Fibroblast of skin of scalp (primary cell): ENCODE data around the gene GLTP.
A peak's percentile ranks its signal among the peaks of the same experiment; 100 is the strongest.
"Not testable (repeated sequence)": the region's sequence is repeated elsewhere in the genome, so short reads cannot be mapped to it uniquely, and the experiment has no call there.

Experiments used
- DNase-seq: peaks from one replicate; pipeline ENCODE4 v3.0.0-alpha.2; 2013

The GLTP gene

DNA sequence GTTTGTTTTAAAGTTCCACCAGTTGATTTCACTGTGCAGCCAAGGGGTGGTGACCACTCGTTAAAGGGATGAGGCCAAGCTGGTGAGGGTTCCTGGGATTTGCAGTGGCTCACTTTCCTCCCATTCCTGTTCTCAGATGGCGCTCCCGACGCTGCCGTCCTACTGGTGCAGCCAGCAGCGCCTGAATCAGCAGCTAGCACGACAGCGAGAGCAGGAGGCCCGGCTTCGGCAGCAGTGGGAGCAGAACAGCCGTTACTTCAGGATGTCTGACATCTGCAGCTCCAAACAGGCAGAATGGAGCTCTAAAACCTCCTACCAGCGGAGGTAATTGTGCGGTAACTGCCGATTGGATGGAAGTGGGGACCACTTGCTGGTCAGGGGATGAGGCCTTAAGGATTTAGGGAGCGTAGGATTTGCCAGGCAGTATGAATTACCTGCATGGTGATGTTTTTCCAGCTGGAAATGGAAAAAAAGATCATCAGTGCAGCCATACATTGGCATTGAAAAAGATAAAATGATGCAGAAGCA is 22.6 kb upstream of the GLTP start:
- DNase-seq: no peak

- DNase-seq: no peak
These were observed 20.6 kb upstream of the GLTP start for GRCh38 chr12:109900752-109901580.

DNA sequence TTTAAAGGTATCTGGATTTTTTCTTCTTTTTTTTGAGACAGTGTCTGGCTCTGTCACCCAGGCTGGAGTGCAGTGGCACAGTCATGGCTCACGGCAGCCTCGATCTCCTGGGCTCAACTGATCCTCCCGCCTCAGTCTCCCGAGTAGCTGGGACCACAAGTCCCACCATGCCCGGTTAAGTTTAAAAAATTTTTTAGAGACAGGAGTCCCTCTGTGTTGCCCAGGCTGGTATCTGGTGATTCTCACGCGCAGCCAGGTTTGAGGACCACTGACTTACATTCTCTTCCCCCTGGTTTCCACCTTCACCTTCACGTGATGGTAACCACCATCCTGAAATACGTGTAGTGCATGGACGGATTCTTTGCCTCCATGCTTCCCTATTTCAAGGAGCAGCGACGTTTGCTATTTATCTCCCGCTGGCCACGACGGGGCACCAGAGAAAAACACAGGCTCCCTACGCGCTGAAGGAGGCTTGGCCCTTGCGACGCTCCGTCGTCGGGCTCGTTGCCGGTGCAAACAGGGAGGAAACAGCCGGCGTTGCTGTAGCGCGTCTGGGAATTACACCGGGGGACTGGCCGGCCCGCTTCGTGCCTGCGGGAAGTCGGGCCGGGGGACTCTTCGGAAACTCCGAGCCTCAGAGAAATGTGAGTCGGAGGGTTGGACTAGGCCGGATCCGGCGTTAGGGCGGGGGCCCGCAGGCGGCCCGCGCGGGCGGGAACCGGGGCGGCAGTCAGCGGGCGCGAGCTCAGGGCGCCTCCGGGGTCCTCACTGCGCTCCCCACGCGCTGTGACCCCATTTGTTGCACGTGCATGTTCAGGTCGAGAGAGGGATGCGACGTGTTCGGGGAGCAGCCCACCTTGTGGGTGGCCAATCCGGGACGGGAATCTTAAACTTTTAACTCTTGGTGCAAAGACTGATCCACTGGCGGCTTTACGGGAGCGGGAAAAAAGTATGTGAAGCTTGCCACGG is 19.7 kb upstream of the GLTP start, which contains the start of gene TCHP:
TSS of gene TCHP (plus strand) at position 492 of the 969 bp plus-strand sequence. CDS start 2,753 bp downstream, outside the sequence.
- peak; percentile 90 for DNase-seq

DNA sequence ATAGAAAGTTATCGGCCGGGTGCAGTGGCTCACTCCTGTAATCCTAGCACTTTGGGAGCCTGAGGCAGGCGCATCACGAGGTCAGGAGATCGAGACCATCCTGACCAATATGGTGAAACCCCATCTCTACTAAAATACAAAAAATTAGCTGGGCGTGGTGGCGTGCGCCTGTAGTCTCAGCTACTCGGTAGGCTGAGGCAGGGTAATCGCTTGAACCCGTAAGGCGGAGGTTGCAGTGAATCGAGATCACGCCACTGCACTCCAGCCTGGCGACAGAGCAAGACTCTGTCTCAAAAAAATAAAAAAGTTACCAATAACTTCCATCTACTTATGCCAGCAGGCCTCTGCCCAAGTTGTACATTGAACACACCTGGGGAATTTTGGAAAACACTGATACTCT is 19.0 kb upstream of the GLTP start:
- DNase-seq: not testable (repeated sequence)

DNA sequence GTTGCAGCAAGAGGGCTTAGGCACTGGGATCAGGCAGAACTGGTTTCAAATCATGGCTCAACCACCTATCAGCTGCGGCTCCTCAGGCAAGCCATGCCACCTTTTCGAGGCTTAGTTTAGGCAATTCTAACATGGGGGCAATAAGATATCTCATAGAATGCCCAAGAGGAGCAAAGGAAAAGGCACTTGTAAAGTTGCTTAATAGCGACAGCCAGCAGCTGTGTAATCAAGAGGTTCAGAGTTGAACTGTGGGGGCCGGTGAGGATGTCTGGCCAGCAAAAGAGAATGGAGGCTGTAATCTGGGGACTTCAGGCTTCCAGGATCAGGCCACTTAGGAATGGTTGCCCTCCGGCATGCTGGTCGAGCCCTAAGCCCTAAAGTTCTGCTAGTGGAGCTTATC is 16.7 kb upstream of the GLTP start:
- no peak for DNase-seq

DNA sequence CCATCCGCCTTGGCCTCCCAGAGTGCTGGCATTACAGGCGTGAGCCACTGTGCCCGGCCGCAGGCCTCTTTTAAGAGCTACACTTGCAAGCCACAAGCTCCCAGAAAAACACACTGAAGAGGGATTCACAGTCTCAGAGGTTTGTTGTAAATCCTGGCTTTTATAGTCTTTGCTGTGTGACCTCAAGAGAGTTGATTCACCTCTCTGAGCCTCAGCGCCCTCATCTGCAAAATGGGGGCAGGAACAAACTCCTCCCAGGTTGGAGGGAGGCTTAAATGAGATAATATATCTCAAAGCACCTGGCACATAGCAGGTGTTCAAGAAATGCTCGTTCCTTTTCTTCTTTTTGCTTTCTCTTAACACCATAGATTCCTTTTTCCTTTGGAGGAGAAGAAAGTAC is 15.8 kb upstream of the GLTP start:
- DNase-seq: no peak

DNA sequence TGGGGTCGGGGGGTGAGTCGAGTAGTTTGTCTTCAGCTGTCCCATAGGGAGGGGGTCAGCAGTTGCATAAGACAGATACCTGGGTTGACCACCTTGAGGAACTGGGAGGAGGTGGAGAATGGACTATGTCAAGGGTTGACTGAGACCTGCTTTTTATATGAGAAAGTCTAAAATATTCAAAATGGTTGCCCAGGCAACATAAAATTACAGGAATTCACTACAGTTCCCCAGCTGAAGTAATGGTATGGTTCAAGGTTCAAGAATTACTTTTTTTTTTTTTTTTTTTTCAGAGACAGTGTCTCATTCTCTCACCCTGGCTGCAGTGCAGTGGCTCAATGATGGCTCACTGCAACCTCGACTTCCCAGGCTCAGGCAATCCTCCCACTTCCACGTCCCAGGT is 14.6 kb upstream of the GLTP start:
- DNase-seq: no peak

GRCh38 chr12:109893261-109893995 is 13.1 kb upstream of the GLTP start:
- no peak for DNase-seq

- DNase-seq: no peak
These were observed 12.4 kb upstream of the GLTP start for GRCh38 chr12:109892748-109893147.

GRCh38 chr12:109892165-109892715 is 11.9 kb upstream of the GLTP start:
- no peak for DNase-seq

DNA sequence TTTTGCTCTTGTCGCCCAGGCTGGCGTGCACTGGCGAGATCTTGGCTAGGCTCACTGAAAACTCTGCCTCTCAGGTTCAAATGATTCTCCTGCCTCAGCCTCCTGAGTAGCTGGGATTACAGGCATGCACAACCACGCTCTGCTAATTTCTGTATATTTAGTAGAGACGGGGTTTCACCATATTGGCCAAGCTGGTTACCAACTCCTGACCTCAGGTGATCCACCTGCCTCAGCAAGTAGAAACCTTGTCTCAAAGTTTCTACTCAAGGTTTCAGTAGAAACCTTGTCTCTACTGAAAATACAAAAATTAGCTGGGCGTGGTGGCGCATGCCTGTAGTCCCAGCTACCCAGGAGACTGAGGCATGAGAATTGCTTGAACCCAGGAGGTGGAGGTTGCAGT is 11.4 kb upstream of the GLTP start:
- DNase-seq: not testable (repeated sequence)

DNA sequence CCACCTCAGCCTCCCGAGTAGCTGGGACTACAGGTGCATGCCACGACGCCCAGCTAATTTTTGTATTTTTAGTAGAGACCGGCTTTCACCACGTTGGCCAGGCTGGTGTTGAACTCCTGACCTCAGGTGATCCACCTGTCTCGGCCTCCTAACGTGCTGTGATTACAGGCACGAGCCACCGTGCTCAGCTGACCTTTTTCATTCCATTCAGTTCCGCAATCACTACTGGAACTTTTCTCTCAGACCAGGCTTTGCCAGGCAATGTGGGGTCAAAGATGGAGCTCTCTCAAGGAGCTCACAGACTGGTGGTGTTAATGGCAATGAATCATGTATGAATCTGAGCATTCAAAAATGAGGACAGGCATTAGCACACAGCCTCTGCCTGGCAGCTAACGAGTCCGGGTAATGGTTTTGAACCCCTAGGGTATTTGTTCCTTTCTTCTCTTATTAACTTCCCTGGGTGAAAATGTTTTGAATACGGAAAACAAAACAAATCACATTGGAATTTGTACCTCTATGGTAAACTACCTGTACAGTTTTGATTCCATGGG is 10.4 kb upstream of the GLTP start:
- DNase-seq: no peak

DNA sequence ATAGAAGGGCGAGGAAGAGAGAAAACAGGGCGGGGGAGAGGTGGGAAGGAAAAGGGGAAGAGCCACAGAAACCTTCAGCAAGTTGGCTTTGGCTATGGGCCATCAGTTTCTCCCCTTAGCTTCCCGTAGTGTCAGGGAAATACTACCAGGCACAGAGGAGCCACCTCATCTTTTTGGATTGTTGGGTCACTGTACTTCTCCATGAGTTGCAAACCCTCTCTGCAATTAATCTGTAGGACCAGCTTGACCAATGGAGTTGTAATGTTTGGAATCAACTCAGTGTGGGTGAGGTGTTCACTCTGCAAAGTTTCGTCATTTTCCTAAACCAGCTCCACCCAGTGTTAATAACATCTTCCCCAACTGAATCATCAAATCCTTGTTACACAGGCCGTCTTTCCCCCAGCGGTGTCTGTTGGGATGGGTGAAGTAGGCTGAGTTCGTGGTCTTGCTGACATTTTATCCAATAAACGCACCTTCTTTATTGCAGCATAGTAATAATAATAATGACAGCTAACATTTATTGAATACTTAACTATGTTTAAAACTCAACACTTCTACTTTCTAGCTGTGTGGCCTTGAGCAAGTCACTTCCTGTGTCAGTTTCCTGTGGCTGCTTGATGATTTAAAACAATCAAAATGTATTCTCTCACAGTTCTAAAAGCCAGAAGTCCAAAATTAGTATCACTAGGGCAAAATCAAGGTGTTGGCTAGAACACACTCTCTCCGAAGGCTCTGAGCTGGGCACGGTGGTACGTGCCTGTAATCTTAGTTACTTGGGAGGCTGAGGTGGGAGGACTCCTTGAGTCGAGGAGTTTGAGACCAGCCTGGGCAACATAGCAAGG is 8.1 kb upstream of the GLTP start:
- peak; percentile 90 for DNase-seq

GRCh38 chr12:109885616-109886015 is 5.3 kb upstream of the GLTP start:
- DNase-seq: no peak

DNA sequence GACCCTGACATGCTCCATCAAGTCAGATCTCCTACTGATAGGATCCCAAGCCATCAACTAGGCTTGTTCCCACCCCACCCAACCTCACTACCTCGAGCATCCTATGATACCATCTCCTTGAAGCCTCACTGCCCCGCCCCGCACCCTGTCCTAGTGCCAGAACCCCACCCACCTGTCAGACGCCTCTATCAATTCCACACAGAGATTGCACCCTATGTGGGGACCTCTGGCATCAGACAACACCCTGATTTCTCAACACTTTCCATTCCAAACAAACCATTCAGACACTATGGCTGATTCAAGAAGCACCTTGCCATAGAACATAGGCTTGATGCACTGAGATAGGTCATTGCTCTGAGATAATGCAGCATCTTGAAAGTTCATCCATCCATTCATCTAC is 3.1 kb upstream of the GLTP start:
- DNase-seq: no peak

DNA sequence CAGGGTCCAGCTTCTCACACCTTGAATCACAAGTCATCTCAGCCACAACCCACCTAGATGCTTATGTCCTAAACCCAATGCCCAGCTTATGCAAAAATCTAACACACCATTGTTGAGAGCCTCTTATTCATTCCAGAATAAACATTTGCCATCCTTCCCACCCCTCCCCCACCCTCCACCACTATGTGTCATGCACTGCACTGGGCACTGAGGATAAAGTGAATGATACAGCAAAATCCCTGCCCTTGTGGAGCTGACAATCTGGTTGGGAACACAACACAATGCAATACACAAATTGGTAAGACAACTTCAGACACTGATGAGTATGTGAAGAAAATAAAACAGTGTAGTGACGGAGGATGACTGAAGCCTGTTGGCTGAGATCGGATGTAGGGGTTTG is 1.4 kb upstream of the GLTP start:
- DNase-seq: no peak

GRCh38 chr12:109880938-109881337 is 597 bp upstream of the GLTP start:
- no peak for DNase-seq

DNA sequence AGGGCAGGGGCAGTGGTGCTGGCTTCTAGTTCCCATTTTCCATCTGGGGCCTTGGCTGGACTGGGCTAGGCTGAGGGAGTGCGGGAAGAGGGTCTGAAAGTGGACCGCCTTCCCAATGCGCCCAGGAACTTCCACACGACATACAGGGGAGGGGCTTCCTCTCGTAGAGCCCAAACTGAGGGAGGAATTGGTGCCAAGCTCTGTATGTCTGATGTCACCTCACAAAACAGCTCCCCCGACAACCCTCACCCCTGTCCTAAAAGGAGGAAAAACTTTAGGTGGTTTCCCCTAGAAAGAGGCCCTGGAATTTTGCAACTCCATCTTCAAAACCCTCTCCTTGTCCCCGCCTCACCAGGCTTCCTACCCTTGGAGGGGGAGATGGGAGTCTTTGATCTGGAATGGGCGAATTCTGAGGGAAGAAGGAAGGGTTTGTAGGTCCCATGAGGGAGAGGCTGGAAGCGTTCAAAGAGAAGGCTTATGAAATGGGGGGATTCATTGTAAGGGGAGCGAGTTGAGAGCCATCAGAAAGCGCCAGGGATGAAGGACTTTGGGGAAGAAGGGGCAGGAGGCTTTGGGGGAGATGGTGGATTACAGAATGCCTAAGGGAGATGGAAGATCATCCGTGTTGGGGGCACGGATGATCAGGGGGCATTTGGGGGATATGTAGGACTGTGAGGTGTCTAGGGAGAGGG is 844 bp downstream of the GLTP start:
- DNase-seq: peak; percentile 30

DNA sequence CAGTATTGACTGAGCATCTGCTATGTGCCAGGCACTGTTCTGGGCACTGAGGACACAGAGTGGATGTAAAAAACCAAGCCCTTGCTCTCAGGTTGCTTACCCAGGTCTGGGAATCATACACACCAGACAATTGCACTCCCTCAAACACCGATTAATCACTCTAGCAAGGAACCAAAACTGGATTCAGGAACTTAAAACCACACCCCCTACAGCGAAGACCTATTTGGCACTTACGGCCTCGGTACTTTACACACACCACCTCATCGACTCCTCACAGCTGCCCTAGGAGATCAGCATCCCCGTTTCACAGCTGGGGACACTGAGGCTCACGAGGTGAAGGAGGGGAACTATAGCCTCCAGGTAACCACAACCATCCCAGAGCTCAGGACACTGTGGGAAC is 1.6 kb downstream of the GLTP start:
- DNase-seq: no peak

DNA sequence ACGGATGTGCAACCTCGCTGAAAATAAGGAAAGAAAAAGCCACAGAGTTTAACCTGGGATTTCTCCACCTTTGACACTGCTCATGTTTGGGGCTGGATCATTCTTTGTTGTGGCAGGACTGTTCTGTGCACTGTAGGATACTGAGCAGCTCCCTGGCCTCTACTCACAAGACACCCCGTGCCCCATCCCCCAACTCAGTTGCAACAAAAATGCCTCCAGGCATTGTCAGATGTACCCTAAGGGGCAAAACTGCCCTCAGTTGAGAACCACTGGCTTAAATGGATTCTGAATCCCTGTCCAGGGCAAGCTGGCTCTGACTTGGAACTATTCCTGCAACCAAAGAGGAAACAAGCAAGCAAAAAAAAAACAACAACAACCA is 2.1 kb downstream of the GLTP start:
- DNase-seq: no peak
